ENCODE results near the gene USP34.

USP34 gene

DNA sequence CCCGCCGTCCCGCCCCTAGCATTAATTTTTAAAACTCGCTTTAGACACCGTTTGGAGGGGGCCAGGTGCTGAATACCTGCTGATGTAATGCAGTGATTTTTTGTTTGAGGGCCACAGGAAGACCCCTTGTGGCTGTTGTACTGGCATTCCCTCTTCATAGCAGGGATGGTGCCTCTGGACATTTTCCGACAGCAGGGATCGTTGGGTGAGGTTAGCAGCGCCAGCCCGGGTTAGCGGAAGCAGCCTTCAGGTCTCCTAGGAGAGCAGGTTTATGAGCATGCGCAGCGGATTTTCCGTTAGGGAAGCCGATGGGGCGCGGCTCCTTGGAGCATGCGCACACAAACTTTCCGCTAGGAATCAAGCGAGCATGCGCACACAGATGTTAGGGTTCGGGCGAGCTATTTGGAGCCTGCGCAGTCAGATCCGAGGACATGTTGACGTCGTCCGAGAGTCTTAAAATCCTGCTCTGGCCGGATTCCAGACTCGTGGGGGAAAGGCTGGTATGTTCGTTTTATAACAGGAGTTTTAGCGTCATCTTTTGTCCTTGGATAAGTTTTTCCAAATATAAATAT lies 326.1 kb downstream of the USP34 start:
- no peak for FAIRE-seq

DNA sequence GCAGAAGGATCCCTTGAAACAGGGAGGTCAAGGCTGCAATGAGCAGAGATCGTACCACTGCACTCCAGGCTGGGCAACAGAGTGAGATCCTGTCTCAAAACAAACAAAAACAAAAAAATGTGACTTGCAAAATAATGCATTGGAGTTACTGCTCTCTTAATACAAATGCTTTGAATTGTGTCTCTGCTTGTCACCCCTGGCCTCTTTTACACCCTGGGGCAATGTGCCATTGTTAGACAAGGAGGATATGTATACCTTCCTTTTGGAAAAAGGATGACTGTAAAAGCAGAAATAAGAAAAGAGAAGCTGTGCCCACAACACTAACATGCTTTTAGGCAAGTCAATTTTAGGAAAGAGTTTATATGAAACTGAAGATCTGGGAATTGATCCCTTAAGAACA lies 329.7 kb downstream of the USP34 start:
- FAIRE-seq, result no peak

DNA sequence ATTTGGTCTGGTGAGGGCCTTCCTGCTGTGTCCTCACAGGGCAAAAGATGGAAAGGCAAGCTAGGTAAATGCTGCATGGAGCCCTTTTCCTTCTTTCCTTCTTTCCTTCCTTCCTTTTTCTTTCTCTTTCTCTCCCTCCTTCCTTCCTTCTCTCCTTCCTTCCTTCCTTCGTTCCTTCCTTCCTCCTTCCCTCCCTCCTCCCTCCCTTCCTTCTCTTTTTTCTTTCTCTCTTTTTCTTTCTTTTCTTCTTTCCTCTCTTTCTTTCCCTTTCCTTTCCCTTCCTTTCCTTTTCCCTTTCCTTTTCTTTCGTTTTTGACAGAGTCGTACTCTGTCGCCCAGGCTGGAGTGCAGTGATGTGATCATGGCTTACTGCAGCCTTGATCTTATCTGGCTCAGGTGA lies 332.0 kb downstream of the USP34 start:
- no peak for FAIRE-seq
